Ovary (tissue), 9 donors: ENCODE data around the gene SPRY1. TPM values are rescaled to one million over a fixed set of nuclear protein-coding genes. Genes with fewer than 3 reads are reported as not detected.

Source experiments
- DNase-seq, 5 donors: peaks; one replicate each; pipeline ENCODE4 v3.0.0-alpha.2; 2019 to 2020
- H3K27ac ChIP-seq, 2 donors: fragments of 200-600 bp; one replicate each; pipeline versions ENCODE4 v1.5.1 to v1.8.0; 2019 to 2022
- H3K27me3 ChIP-seq: fragments of 200-600 bp; one replicate; pipeline ENCODE4 v1.8.0; 2022
- H3K36me3 ChIP-seq: fragments of 200-600 bp; sonication (generic); one replicate; pipeline ENCODE4 v1.5.1; 2019
- H3K4me1 ChIP-seq: one replicate; pipeline ENCODE4 v1.8.1; 2013; ENCODE audit warnings: mild to moderate bottlenecking, moderate library complexity; ENCODE audit not compliant: insufficient read depth
- H3K4me3 ChIP-seq: fragments of 200-600 bp; sonication (generic); one replicate; pipeline ENCODE4 v1.5.1; 2017
- H3K9me3 ChIP-seq, 2 donors: fragments of 200-600 bp in 1 of 2; sonication (generic) in 1 of 2; one replicate each; pipeline versions ENCODE4 v1.5.1 to v1.8.1; 2013 to 2019; ENCODE audit warnings: mild to moderate bottlenecking in 1 of 2, moderate library complexity in 1 of 2
- CTCF ChIP-seq, 3 donors: fragments of 450-650 bp in 2 of 3; fragments of 200-600 bp in 1 of 3; IDR thresholded peaks; one replicate each; pipeline versions ENCODE4 v1.5.1 to v1.8.0; 2016 to 2022; ENCODE audit warnings: antibody characterized with exemption in 3 of 3, mild to moderate bottlenecking in 1 of 3
- EP300 ChIP-seq: sonication (generic); formaldehyde crosslinking; IDR thresholded peaks from one replicate; pipeline ENCODE4 v1.6.1; 2017; ENCODE audit warnings: antibody characterized with exemption
- POLR2A ChIP-seq: fragments of 450-650 bp; IDR thresholded peaks from one replicate; pipeline ENCODE4 v1.6.1; 2017; ENCODE audit warnings: antibody characterized with exemption, mild to moderate bottlenecking, moderate library complexity
- WGBS, 3 donors: extraction: QIAGEN DNeasy Blood & Tissue Kit in 1 of 3; methylation state at CpG; one replicate each; pipeline versions ENCODE4 v1.1.5 to v1.1.7; 2013 to 2017; 5-methylcytosine and 5-hydroxymethylcytosine counted together
- intact Hi-C, 4 donors: fragments of 100-400 bp; cut with DNase I; formaldehyde crosslinking; loops; one replicate each; pipeline versions ENCODE4 v1.11.0 to v1.15.1; 2022 to 2023
- polyA plus RNA-seq, 2 donors: library from polyadenylated mRNA; stranded (reverse); fragments of 200-250 nt in 1 of 2; fragments of 350-450 nt in 1 of 2; fragmentation: Illumina TruSeq in 1 of 2; extraction: RNeasy Lipid Tissue Mini Kit (QIAGEN cat#74804) in 1 of 2; gene quantifications; one replicate each; pipeline ENCODE4 v1.2.3, GENCODE V29; 2013 to 2014
- total RNA-seq, 7 donors: library from RNA; depleted of rRNA in 2 of 7; stranded (reverse); fragments of >200 nt in 2 of 7; fragmentation: NEBNext Ultra II Directional in 3 of 7; extraction: Animal tissue kit (Norgen Biotek cat#: 25700) in 3 of 7; gene quantifications; one replicate each; pipeline versions ENCODE4 v1.1.0 to v1.2.4, GENCODE V29; 2016 to 2023
- donor health status: DM: no; HTN: no; CAD: no; lungs with moderate emphysema.
- donor health status: DM: no; HTN: no; CAD: no.
- donor health status: Bipolar disorder and iron deficiency.
- donor health status: DM: yes; HTN: yes; CAD: no.
- donor health status: DM: no; HTN: no; CAD: no.
- donor health status: DM: yes; HTN: yes; CAD: no.

SPRY1 gene
- total and polyA plus RNA-seq, 9 donors = 22.5 to 124 (median 43.5) TPM

GRCh38 chr4:123411514-123411913 is 14.9 kb downstream of the SPRY1 start:
- 88% methylated on average over 5 of the region's 5 CpGs for WGBS, 3 donors
- intact Hi-C loops = no loop called here
- no peaks in the 10 kb centered on the region for H3K27me3 ChIP-seq
- H3K4me1 ChIP-seq = no peaks in the 10 kb centered on the region
- TF ChIP-seq EP300 = no peak
- no peak for TF ChIP-seq CTCF (IDR thresholded peaks at IDR 0.05)
- no peak for TF ChIP-seq POLR2A
- no peak for DNase-seq
- no peaks in the 10 kb centered on the region for H3K9me3 ChIP-seq
- H3K4me3 ChIP-seq = no peak overlapping the region
- no peaks in the 10 kb centered on the region for H3K36me3 ChIP-seq
- H3K27ac ChIP-seq = no peak overlapping the region

GRCh38 chr4:123412091-123412505 is 15.5 kb downstream of the SPRY1 start:
- H3K9me3 ChIP-seq = no peaks in the 10 kb centered on the region
- WGBS, 3 donors = 0 to 13% (median 8%) methylated on average over 1 of the region's 1 CpG
- intact Hi-C loops = no loop called here
- no peak overlapping the region for H3K27ac ChIP-seq
- no peaks in the 10 kb centered on the region for H3K36me3 ChIP-seq
- no peaks in the 10 kb centered on the region for H3K27me3 ChIP-seq
- DNase-seq = no peak
- no peak overlapping the region for H3K4me3 ChIP-seq
- no peaks in the 10 kb centered on the region for H3K4me1 ChIP-seq
- TF ChIP-seq CTCF (IDR thresholded peaks at IDR 0.05) = no peak
- no peak for TF ChIP-seq POLR2A
- no peak for TF ChIP-seq EP300

GRCh38 chr4:123412700-123413512 is 16.3 kb downstream of the SPRY1 start:
- no peak for DNase-seq
- WGBS, 3 donors = 67 to 91% (median 87%) methylated on average over 4 of the region's 4 CpGs
- H3K27ac ChIP-seq = no peak overlapping the region

GRCh38 chr4:123415576-123415975 is 19.0 kb downstream of the SPRY1 start:
- no peak overlapping the region for H3K4me3 ChIP-seq
- no peaks in the 10 kb centered on the region for H3K27me3 ChIP-seq
- no peak for TF ChIP-seq EP300
- no peak for TF ChIP-seq CTCF (IDR thresholded peaks at IDR 0.05)
- no peak for TF ChIP-seq POLR2A
- whole genome bisulfite sequencing, 3 donors = 48 to 69% (median 52%) methylated on average over 1 of the region's 1 CpG
- no peaks in the 10 kb centered on the region for H3K4me1 ChIP-seq
- H3K9me3 ChIP-seq = no peaks in the 10 kb centered on the region
- intact Hi-C loops = no loop called here
- no peaks in the 10 kb centered on the region for H3K36me3 ChIP-seq
- H3K27ac ChIP-seq = no peak overlapping the region
- DNase-seq = no peak

More at GRCh38 chr4:123412700-123413512, 16.3 kb downstream of the SPRY1 start:
- H3K27me3 ChIP-seq = no peaks in the 10 kb centered on the region
- no peaks in the 10 kb centered on the region for H3K9me3 ChIP-seq
- H3K4me3 ChIP-seq = no peak overlapping the region
- H3K4me1 ChIP-seq = no peaks in the 10 kb centered on the region
- intact Hi-C loops = no loop called here
- TF ChIP-seq CTCF (IDR thresholded peaks at IDR 0.05) (no peak), POLR2A (no peak), EP300 (no peak)
- H3K36me3 ChIP-seq = no peaks in the 10 kb centered on the region
